ENCODE measurements around the gene AIPL1.

DNA sequence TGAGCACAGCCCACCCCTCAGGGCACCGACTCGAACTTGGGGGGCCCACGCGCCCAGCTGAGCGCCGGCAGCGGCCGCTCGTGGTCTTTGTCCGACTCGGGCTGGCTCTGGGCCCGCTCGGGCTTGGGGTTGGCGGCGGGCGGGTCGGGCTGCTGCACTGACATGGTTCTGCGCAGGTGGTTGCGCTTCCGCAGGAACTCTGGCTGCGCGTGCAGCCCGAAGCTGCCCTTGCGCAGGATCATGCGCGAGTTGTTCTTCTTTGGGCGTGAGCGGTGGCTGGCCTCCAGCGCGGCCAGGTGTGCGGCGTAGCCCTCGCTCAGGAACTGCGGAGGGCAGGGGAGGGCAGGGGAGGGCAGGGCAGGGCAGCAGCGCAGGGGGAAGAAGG is 20.4 kb upstream of the AIPL1 start:
- TF ChIP-seq, protein P1, sequence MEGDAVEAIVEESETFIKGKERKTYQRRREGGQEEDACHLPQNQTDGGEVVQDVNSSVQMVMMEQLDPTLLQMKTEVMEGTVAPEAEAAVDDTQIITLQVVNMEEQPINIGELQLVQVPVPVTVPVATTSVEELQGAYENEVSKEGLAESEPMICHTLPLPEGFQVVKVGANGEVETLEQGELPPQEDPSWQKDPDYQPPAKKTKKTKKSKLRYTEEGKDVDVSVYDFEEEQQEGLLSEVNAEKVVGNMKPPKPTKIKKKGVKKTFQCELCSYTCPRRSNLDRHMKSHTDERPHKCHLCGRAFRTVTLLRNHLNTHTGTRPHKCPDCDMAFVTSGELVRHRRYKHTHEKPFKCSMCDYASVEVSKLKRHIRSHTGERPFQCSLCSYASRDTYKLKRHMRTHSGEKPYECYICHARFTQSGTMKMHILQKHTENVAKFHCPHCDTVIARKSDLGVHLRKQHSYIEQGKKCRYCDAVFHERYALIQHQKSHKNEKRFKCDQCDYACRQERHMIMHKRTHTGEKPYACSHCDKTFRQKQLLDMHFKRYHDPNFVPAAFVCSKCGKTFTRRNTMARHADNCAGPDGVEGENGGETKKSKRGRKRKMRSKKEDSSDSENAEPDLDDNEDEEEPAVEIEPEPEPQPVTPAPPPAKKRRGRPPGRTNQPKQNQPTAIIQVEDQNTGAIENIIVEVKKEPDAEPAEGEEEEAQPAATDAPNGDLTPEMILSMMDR (IDR thresholded peaks at IDR 0.05; ENCODE audit: low read length) = no peak
- TF ChIP-seq EZH2 (IDR thresholded peaks at IDR 0.05; ENCODE audit: borderline replicate concordance, low read length) = no peak

All from OCI-LY1 (cell line).